HG02678 (cell line): ENCODE measurements around the gene UQCRC2.
"Not testable (repeated sequence)": the region's sequence is repeated elsewhere in the genome, so short reads cannot be mapped to it uniquely, and the experiment has no call there.

Experiments used
- ATAC-seq: cut with Tn5 transposase; IDR thresholded peaks from one replicate; pipeline ENCODE4 v1.9.1; 2021; ENCODE audit warnings: mild to moderate bottlenecking, moderate library complexity; ENCODE audit not compliant: unreplicated experiment

UQCRC2 gene

GRCh38 chr16:21980032-21980431, 26.9 kb downstream of the UQCRC2 start:
- ATAC-seq = no peak

GRCh38 chr16:21982108-21982507, 28.9 kb downstream of the UQCRC2 start:
- ATAC-seq = no peak

GRCh38 chr16:21984062-21984461, 30.9 kb downstream of the UQCRC2 start:
- no peak for ATAC-seq

- ATAC-seq = no peak
These were observed 32.4 kb downstream of the UQCRC2 start for GRCh38 chr16:21985524-21985923.

- ATAC-seq = no peak
These were observed 33.6 kb downstream of the UQCRC2 start for GRCh38 chr16:21986692-21987246.

GRCh38 chr16:21987498-21987897, 34.3 kb downstream of the UQCRC2 start:
- ATAC-seq = no peak

GRCh38 chr16:21989133-21989532, 36.0 kb downstream of the UQCRC2 start:
- no peak for ATAC-seq

GRCh38 chr16:21989751-21990150, 36.6 kb downstream of the UQCRC2 start:
- no peak for ATAC-seq

GRCh38 chr16:21990381-21990944, 37.3 kb downstream of the UQCRC2 start:
- ATAC-seq = no peak

GRCh38 chr16:21991621-21992020, 38.5 kb downstream of the UQCRC2 start:
- ATAC-seq = no peak

GRCh38 chr16:21994856-21995465, 41.8 kb downstream of the UQCRC2 start:
- ATAC-seq = no peak

GRCh38 chr16:21996923-21997696, 43.9 kb downstream of the UQCRC2 start:
- no peak for ATAC-seq

- no peak for ATAC-seq
These were observed 44.7 kb downstream of the UQCRC2 start for GRCh38 chr16:21997697-21998480.

- no peak for ATAC-seq
These were observed 48.4 kb downstream of the UQCRC2 start for GRCh38 chr16:22001591-22001990.

- not testable (repeated sequence) for ATAC-seq
These were observed 48.9 kb downstream of the UQCRC2 start for GRCh38 chr16:22002047-22002446.

GRCh38 chr16:22003195-22003594, 50.0 kb downstream of the UQCRC2 start:
- ATAC-seq = no peak

- no peak for ATAC-seq
These were observed 51.2 kb downstream of the UQCRC2 start for GRCh38 chr16:22004341-22004740.

- no peak for ATAC-seq
These were observed 52.6 kb downstream of the UQCRC2 start for GRCh38 chr16:22005746-22006145.

- no peak for ATAC-seq
These were observed 53.5 kb downstream of the UQCRC2 start for GRCh38 chr16:22006636-22007035.

GRCh38 chr16:22007159-22007508, 54.0 kb downstream of the UQCRC2 start:
- ATAC-seq = no peak

- peak; percentile 76 for ATAC-seq
These were observed 54.5 kb downstream of the UQCRC2 start, which contains the start of gene MOSMO for GRCh38 chr16:22007509-22008214. Gene MOSMO, plus strand, starts transcription at chr16:22008111. Its CDS starts 191 bp downstream, at chr16:22008302.
